Measurements from ENCODE around the gene ABCC8.

DNA sequence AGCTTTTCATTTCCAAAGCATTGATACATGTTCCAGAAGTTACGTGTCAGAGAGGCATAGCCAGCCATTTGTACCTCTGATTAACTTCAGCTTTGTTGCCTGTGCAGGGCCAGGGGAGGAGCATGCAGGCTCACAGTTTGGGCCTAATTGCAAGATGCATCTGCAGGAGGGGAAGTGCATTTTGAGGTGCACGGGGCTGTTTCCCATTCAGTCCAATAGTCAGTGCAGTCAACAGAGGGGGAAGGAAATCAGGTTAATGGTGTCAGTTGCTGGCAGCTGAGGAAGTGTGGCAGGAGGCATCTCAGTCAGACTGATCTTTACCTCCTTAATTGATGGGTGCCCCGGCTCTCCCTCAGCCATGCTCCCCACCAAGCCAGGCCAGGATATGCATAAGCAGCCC, 39.3 kb downstream of the ABCC8 start:
- TF ChIP-seq, protein P1, sequence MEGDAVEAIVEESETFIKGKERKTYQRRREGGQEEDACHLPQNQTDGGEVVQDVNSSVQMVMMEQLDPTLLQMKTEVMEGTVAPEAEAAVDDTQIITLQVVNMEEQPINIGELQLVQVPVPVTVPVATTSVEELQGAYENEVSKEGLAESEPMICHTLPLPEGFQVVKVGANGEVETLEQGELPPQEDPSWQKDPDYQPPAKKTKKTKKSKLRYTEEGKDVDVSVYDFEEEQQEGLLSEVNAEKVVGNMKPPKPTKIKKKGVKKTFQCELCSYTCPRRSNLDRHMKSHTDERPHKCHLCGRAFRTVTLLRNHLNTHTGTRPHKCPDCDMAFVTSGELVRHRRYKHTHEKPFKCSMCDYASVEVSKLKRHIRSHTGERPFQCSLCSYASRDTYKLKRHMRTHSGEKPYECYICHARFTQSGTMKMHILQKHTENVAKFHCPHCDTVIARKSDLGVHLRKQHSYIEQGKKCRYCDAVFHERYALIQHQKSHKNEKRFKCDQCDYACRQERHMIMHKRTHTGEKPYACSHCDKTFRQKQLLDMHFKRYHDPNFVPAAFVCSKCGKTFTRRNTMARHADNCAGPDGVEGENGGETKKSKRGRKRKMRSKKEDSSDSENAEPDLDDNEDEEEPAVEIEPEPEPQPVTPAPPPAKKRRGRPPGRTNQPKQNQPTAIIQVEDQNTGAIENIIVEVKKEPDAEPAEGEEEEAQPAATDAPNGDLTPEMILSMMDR (IDR thresholded peaks at IDR 0.05), result no peak
- TF ChIP-seq POLR2A (IDR thresholded peaks at IDR 0.05) (no peak), POLR2AphosphoS5 (IDR thresholded peaks at IDR 0.05) (no peak), EP300 (IDR thresholded peaks at IDR 0.05) (no peak)
